Measurements from ENCODE around the gene FLNB. TPM values are rescaled to one million over a fixed set of nuclear protein-coding genes. Genes with fewer than 3 reads are reported as not detected.
A peak's percentile ranks its signal among the peaks of the same experiment; 100 is the strongest.

FLNB gene
- total RNA-seq, 2 experiments from 2014 or later = 39.7 to 42.1 TPM

GRCh38 chr3:58178528-58179234, 170.5 kb downstream of the FLNB start:
- no peaks in the 10 kb centered on the region for H3K9me3 Mint-ChIP-seq
- H3K27me3 Mint-ChIP-seq = no peaks in the 10 kb centered on the region
- Histone ChIP-seq H3K27me3 (ENCODE audit: control insufficient read depth in 1 of 2, insufficient read depth in 2 of 2, low read length in 2 of 2) (peaks cover 0 to 5% of the 10 kb centered on the region in 2 experiments), H3K4me3 (ENCODE audit: low read length) (no peak overlapping the region), H3K36me3 (ENCODE audit: insufficient read depth, low read length) (no peaks in the 10 kb centered on the region), H3K27ac (ENCODE audit: low read depth in 1 of 2, low read length in 2 of 2) (no peak overlapping the region), H3K9me3 (ENCODE audit: control insufficient read depth in 1 of 2, insufficient read depth in 1 of 2, low read length in 2 of 2) (no peaks in the 10 kb centered on the region), H3K4me1 (ENCODE audit: insufficient read depth, low read length) (peaks cover 19% of the 10 kb centered on the region)
- peaks cover 13% of the 10 kb centered on the region for H3K4me1 Mint-ChIP-seq (ENCODE audit: low read depth)
- POLR2A ChIA-PET = no interaction called here
- ATAC-seq (ENCODE audit: poor library complexity) (no peak), DNase-seq (peak in 1 of 14 experiments; percentile 13)
- H3K36me3 Mint-ChIP-seq (ENCODE audit: low read depth) = no peaks in the 10 kb centered on the region
- intact Hi-C loops (cut with DNase I, micrococcal nuclease) = loop anchor here in 1 of 2 experiments (5.0 kb wide), 1 partner anchor 124 kb away; no protein-coding TSS in a partner anchor
- CTCF ChIA-PET = interaction anchor here (1.0 to 2.6 kb wide), 5 partner anchors 8 to 355 kb away, joined by 3 to 12 read pairs (median 8); partner anchors contain the start of genes HTD2 and RPP14
- peak overlapping the region; percentile 62 for H3K4me3 Mint-ChIP-seq
- no peak overlapping the region for H3K27ac Mint-ChIP-seq
- no peak for TF ChIP-seq CTCF (IDR thresholded peaks at IDR 0.05)

- H3K27me3 ChIP-seq (ENCODE audit: control insufficient read depth in 1 of 2, insufficient read depth in 2 of 2, low read length in 2 of 2) = peaks cover 0 to 5% of the 10 kb centered on the region in 2 experiments
- Mint-ChIP-seq H3K27me3 (no peaks in the 10 kb centered on the region), H3K9me3 (no peaks in the 10 kb centered on the region), H3K4me3 (no peak overlapping the region), H3K27ac (no peak overlapping the region), H3K36me3 (ENCODE audit: low read depth) (no peaks in the 10 kb centered on the region), H3K4me1 (ENCODE audit: low read depth) (peaks cover 13% of the 10 kb centered on the region)
- no peak for ATAC-seq (ENCODE audit: poor library complexity)
- ChIA-PET POLR2A (no interaction called here), CTCF (interaction anchor here (2.6 kb wide), 1 partner anchor 128 kb away, joined by 9 read pairs; the partner anchor contains the start of genes HTD2 and RPP14)
- no peak overlapping the region for H3K27ac ChIP-seq (ENCODE audit: low read depth in 1 of 2, low read length in 2 of 2)
- intact Hi-C loops (cut with DNase I, micrococcal nuclease) = loop anchor here in 1 of 2 experiments (5.0 kb wide), 1 partner anchor 123 kb away; no protein-coding TSS in a partner anchor
- peaks cover 19% of the 10 kb centered on the region for H3K4me1 ChIP-seq (ENCODE audit: insufficient read depth, low read length)
- H3K4me3 ChIP-seq (ENCODE audit: low read length) = no peak overlapping the region
- no peak for DNase-seq
- no peaks in the 10 kb centered on the region for H3K36me3 ChIP-seq (ENCODE audit: insufficient read depth, low read length)
- TF ChIP-seq CTCF (IDR thresholded peaks at IDR 0.05) = no peak
- H3K9me3 ChIP-seq (ENCODE audit: control insufficient read depth in 1 of 2, insufficient read depth in 1 of 2, low read length in 2 of 2) = no peaks in the 10 kb centered on the region
Observed at GRCh38 chr3:58179235-58180098, 171.2 kb downstream of the FLNB start.

GRCh38 chr3:58180099-58180880, 172.1 kb downstream of the FLNB start:
- ATAC-seq (ENCODE audit: poor library complexity) (no peak), DNase-seq (no peak)
- Mint-ChIP-seq H3K27ac (no peak overlapping the region), H3K36me3 (ENCODE audit: low read depth) (no peaks in the 10 kb centered on the region), H3K9me3 (no peaks in the 10 kb centered on the region), H3K27me3 (no peaks in the 10 kb centered on the region), H3K4me3 (no peak overlapping the region), H3K4me1 (ENCODE audit: low read depth) (peaks cover 13% of the 10 kb centered on the region)
- no peak for TF ChIP-seq CTCF (IDR thresholded peaks at IDR 0.05)
- Histone ChIP-seq H3K4me3 (ENCODE audit: low read length) (no peak overlapping the region), H3K4me1 (ENCODE audit: insufficient read depth, low read length) (peaks cover 19% of the 10 kb centered on the region), H3K9me3 (ENCODE audit: control insufficient read depth in 1 of 2, insufficient read depth in 1 of 2, low read length in 2 of 2) (no peaks in the 10 kb centered on the region), H3K27ac (ENCODE audit: low read depth in 1 of 2, low read length in 2 of 2) (no peak overlapping the region), H3K27me3 (ENCODE audit: control insufficient read depth in 1 of 2, insufficient read depth in 2 of 2, low read length in 2 of 2) (peaks cover 0 to 4% of the 10 kb centered on the region in 2 experiments), H3K36me3 (ENCODE audit: insufficient read depth, low read length) (no peaks in the 10 kb centered on the region)
- CTCF ChIA-PET = no interaction called here
- intact Hi-C loops (cut with DNase I, micrococcal nuclease) = no loop called here
- POLR2A ChIA-PET = no interaction called here
